Heart right ventricle (tissue), 16 donors: ENCODE data around the gene GNPAT. TPM values are rescaled to one million over a fixed set of nuclear protein-coding genes. Genes with fewer than 3 reads are reported as not detected.

Experiments used
- ATAC-seq, 8 donors: fragments of 200-7000 bp; cut with Tn5 transposase; one replicate each; pipeline ENCODE4 v1.9.1; 2020; ENCODE audit warnings: mild to moderate bottlenecking in 8 of 8, moderate library complexity in 8 of 8, moderate number of reproducible peaks in 1 of 8
- DNase-seq, 2 donors: peaks; one replicate each; pipeline ENCODE4 v3.0.0-alpha.2; 2020
- H3K27ac ChIP-seq, 10 donors: fragments of 200-600 bp; sonication (generic) in 2 of 10; one replicate each; pipeline versions ENCODE4 v1.5.0 to v1.8.0; 2020 to 2022; ENCODE audit warnings: mild to moderate bottlenecking in 3 of 10
- H3K27me3 ChIP-seq, 7 donors: fragments of 200-600 bp; one replicate each; pipeline ENCODE4 v1.8.0; 2021 to 2022; ENCODE audit warnings: mild to moderate bottlenecking in 2 of 7
- H3K36me3 ChIP-seq, 9 donors: fragments of 200-600 bp; sonication (generic) in 1 of 9; one replicate each; pipeline versions ENCODE4 v1.5.0 to v1.8.0; 2020 to 2022; ENCODE audit warnings: mild to moderate bottlenecking in 2 of 9
- H3K4me1 ChIP-seq, 9 donors: fragments of 200-600 bp; sonication (generic) in 1 of 9; one replicate each; pipeline versions ENCODE4 v1.5.0 to v1.8.0; 2020 to 2022; ENCODE audit warnings: mild to moderate bottlenecking in 4 of 9
- H3K4me3 ChIP-seq, 10 donors: fragments of 200-600 bp; sonication (generic) in 2 of 10; one replicate each; pipeline versions ENCODE4 v1.5.0 to v1.8.0; 2020 to 2022; ENCODE audit warnings: mild to moderate bottlenecking in 7 of 10, moderate library complexity in 2 of 10
- H3K9me3 ChIP-seq, 11 donors: fragments of 200-600 bp in 10 of 11; sonication (generic) in 2 of 11; one replicate each; pipeline versions ENCODE4 v1.5.0 to v1.8.0; 2013 to 2022; ENCODE audit warnings: mild to moderate bottlenecking in 2 of 11, control low read depth in 1 of 11, moderate library complexity in 1 of 11
- CTCF ChIP-seq, 9 donors: fragments of 200-600 bp; sonication (generic) in 2 of 9; IDR thresholded peaks; one replicate each; pipeline versions ENCODE4 v1.5.0 to v1.8.0; 2021 to 2022; ENCODE audit warnings: antibody characterized with exemption in 9 of 9, mild to moderate bottlenecking in 5 of 9, moderate library complexity in 1 of 9
- WGBS, 2 donors: extraction: QIAGEN DNeasy Blood & Tissue Kit; methylation state at CpG; one replicate each; pipeline ENCODE4 v1.1.7; 2013; ENCODE audit warnings: inconsistent platforms in 1 of 2; 5-methylcytosine and 5-hydroxymethylcytosine counted together
- intact Hi-C, 10 donors: fragments of 100-400 bp; cut with DNase I; formaldehyde crosslinking; loops; one replicate each; pipeline versions ENCODE4 v1.11.1 to v1.14.2; 2022
- polyA plus RNA-seq, 2 donors: library from polyadenylated mRNA; stranded (reverse); fragments of 200-250 nt; gene quantifications; one replicate each; pipeline ENCODE4 v1.2.3, GENCODE V29; 2013
- total RNA-seq, 10 donors: library from RNA; stranded (reverse); fragmentation: NEBNext Ultra II Directional in 3 of 10; extraction: Animal tissue kit (Norgen Biotek cat#: 25700) in 3 of 10; gene quantifications; one replicate each; pipeline versions ENCODE4 v1.2.1 to v1.2.4, GENCODE V29; 2021 to 2023
- donor health status: Arrhythmogenic right ventricular cardiomyopathy.
- donor health status: ischemic (EF 13 %, LVEDD 7.1; RV severe dilation, severe dysfunction).
- donor health status: healthy with polysubstance abuse.
- donor health status: DM: no; HTN: yes; CAD: no.
- donor health status: DM: no; HTN: no; CAD: no.
- donor health status: ischemic (EF 25% LVEDD 6.9; RV normal size, moderate dysfunction).
- donor health status: ischemic (EF 25% LVEDD 5.7; RV mildly dilated, moderate dysfunction).
- donor health status: healthy.
- donor health status: DM: yes; HTN: yes; CAD: no.
- donor health status: Ischemic cardiomyopathy.
- donor health status: ischemic (EF 35%, LVEDD 5.7; RV mildly dilated, moderate dysfunction).
- donor health status: nonischemic (EF 11% LVEDD 7.7; RV severe dilation, severe dysfunction).
- donor health status: DM: yes; HTN: yes; CAD: no.
- donor health status: PGD.
- donor health status: ischemic (EF 29% LVEDD 5.4; RV normal size, mild dysfunction).
- donor health status: nonischemic (EF 23%, LVEDD 6.1; RV moderate dilation, normal function).

GNPAT gene
- total and polyA plus RNA-seq, 12 donors, result 40.3 to 74.0 (median 51.8) TPM

- ATAC-seq (no peak), DNase-seq (no peak)
- peaks cover 0 to 39% (median 0%) of the 10 kb centered on the region in 7 donors for H3K27me3 ChIP-seq
- H3K4me3 ChIP-seq, result no peak overlapping the region
- peaks cover 0 to 4% (median 0%) of the 10 kb centered on the region in 9 donors for H3K36me3 ChIP-seq
- H3K4me1 ChIP-seq, result peaks cover 0 to 4% (median 0%) of the 10 kb centered on the region in 9 donors
- H3K9me3 ChIP-seq, result no peaks in the 10 kb centered on the region
- intact Hi-C loops, result loop anchor here in 3 of 10 donors (5.0 to 10.0 kb wide), 4 partner anchors 122 to 422 kb away; no protein-coding TSS in a partner anchor
- WGBS, 2 donors, result 85 to 88% methylated on average over 11 of the region's 11 CpGs
- no peak overlapping the region for H3K27ac ChIP-seq
- no peak for TF ChIP-seq CTCF (IDR thresholded peaks at IDR 0.05)
Observed at GRCh38 chr1:231217056-231217455, 24.0 kb upstream of the GNPAT start.

GRCh38 chr1:231218078-231218477 lies 22.9 kb upstream of the GNPAT start:
- no peak for TF ChIP-seq CTCF (IDR thresholded peaks at IDR 0.05)
- peaks cover 0 to 14% (median 2%) of the 10 kb centered on the region in 9 donors for H3K36me3 ChIP-seq
- no peak for ATAC-seq
- H3K27me3 ChIP-seq, result peaks cover 0 to 35% (median 0%) of the 10 kb centered on the region in 7 donors
- peaks cover 0 to 4% (median 0%) of the 10 kb centered on the region in 9 donors for H3K4me1 ChIP-seq
- no peak for DNase-seq
- no peak overlapping the region for H3K4me3 ChIP-seq
- 77 to 81% methylated on average over 6 of the region's 6 CpGs for WGBS, 2 donors
- intact Hi-C loops, result loop anchor here in 3 of 10 donors (5.0 to 10.0 kb wide), 4 partner anchors 123 to 423 kb away; no protein-coding TSS in a partner anchor
- H3K9me3 ChIP-seq, result no peaks in the 10 kb centered on the region
- H3K27ac ChIP-seq, result no peak overlapping the region

GRCh38 chr1:231219422-231220401 lies 21.3 kb upstream of the GNPAT start:
- Histone ChIP-seq H3K4me3 (no peak overlapping the region), H3K27me3 (peaks cover 0 to 26% (median 0%) of the 10 kb centered on the region in 7 donors), H3K27ac (no peak overlapping the region), H3K9me3 (no peaks in the 10 kb centered on the region), H3K36me3 (peaks cover 0 to 30% (median 10%) of the 10 kb centered on the region in 9 donors), H3K4me1 (peaks cover 0 to 4% (median 0%) of the 10 kb centered on the region in 9 donors)
- TF ChIP-seq CTCF (IDR thresholded peaks at IDR 0.05), result no peak
- intact Hi-C loops, result loop anchor here in 3 of 10 donors (5.0 to 10.0 kb wide), 4 partner anchors 125 to 425 kb away; no protein-coding TSS in a partner anchor
- no peak for DNase-seq
- ATAC-seq, result no peak
- WGBS, 2 donors, result 81 to 83% methylated on average over 10 of the region's 10 CpGs

GRCh38 chr1:231220801-231221200 lies 20.2 kb upstream of the GNPAT start:
- no peak overlapping the region for H3K27ac ChIP-seq
- H3K4me3 ChIP-seq, result no peak overlapping the region
- ATAC-seq (no peak), DNase-seq (no peak)
- no peaks in the 10 kb centered on the region for H3K4me1 ChIP-seq
- H3K9me3 ChIP-seq, result no peaks in the 10 kb centered on the region
- no peak for TF ChIP-seq CTCF (IDR thresholded peaks at IDR 0.05)
- H3K27me3 ChIP-seq, result peaks cover 0 to 17% (median 0%) of the 10 kb centered on the region in 7 donors
- peaks cover 0 to 40% (median 21%) of the 10 kb centered on the region in 9 donors for H3K36me3 ChIP-seq
- 87 to 91% methylated on average over 11 of the region's 11 CpGs for WGBS, 2 donors
- intact Hi-C loops, result no loop called here
